ENCODE results near the gene USH1C. TPM values are rescaled to one million over a fixed set of nuclear protein-coding genes. Genes with fewer than 3 reads are reported as not detected.

Gene USH1C
- total RNA-seq, 1 experiment from 2014 or later: 17.5 TPM

DNA sequence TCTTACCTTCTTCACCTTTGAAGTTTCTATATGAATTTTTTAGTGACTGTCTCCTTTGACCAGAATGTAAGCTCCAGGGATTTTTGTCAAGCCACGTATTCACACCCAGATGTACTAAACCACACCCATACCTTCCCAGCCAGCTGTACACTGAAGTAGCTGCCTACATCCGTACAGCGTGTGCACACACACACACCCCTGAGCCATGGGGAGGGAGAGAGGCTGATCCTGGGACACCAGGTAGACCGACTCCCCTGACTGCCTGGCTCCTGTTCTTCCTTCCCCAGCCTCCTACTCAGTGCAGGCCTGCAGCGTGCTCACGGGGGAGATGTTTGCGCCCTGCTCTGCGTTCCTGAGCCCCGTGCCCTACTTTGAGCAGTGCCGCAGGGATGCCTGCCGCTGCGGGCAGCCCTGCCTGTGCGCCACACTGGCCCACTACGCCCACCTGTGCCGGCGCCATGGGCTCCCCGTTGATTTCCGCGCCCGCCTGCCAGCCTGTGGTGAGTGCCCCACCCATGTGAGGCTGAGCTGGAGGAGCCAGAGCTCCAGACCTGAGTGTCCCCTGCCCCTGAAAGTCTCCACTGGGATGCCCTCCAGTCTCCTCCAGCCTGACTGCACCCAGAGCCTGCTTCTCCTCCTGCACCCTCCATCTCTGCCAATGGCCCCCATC lies 28.7 kb upstream of the USH1C start:
- no peaks in the 10 kb centered on the region for H3K36me3 Mint-ChIP-seq (ENCODE audit: insufficient read depth, unreplicated experiment)
- TF ChIP-seq, protein P1, sequence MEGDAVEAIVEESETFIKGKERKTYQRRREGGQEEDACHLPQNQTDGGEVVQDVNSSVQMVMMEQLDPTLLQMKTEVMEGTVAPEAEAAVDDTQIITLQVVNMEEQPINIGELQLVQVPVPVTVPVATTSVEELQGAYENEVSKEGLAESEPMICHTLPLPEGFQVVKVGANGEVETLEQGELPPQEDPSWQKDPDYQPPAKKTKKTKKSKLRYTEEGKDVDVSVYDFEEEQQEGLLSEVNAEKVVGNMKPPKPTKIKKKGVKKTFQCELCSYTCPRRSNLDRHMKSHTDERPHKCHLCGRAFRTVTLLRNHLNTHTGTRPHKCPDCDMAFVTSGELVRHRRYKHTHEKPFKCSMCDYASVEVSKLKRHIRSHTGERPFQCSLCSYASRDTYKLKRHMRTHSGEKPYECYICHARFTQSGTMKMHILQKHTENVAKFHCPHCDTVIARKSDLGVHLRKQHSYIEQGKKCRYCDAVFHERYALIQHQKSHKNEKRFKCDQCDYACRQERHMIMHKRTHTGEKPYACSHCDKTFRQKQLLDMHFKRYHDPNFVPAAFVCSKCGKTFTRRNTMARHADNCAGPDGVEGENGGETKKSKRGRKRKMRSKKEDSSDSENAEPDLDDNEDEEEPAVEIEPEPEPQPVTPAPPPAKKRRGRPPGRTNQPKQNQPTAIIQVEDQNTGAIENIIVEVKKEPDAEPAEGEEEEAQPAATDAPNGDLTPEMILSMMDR (IDR thresholded peaks at IDR 0.05; ENCODE audit: unreplicated experiment): no peak
- CTCF ChIA-PET: no interaction called here
- no peak overlapping the region for H3K27ac Mint-ChIP-seq (ENCODE audit: unreplicated experiment)
- H3K4me3 Mint-ChIP-seq (ENCODE audit: low read depth, unreplicated experiment): no peak overlapping the region
- intact Hi-C loops (cut with micrococcal nuclease; ENCODE audit: unreplicated experiment): no loop called here
- DNase-seq: no peak
- no peaks in the 10 kb centered on the region for H3K4me1 Mint-ChIP-seq (ENCODE audit: low read depth, unreplicated experiment)
- BruUV-seq (replicated peaks): no TSS peak
- H3K9me3 Mint-ChIP-seq (ENCODE audit: low read depth, unreplicated experiment): no peaks in the 10 kb centered on the region
- peaks cover 75% of the 10 kb centered on the region for H3K27me3 Mint-ChIP-seq (ENCODE audit: unreplicated experiment)

DNA sequence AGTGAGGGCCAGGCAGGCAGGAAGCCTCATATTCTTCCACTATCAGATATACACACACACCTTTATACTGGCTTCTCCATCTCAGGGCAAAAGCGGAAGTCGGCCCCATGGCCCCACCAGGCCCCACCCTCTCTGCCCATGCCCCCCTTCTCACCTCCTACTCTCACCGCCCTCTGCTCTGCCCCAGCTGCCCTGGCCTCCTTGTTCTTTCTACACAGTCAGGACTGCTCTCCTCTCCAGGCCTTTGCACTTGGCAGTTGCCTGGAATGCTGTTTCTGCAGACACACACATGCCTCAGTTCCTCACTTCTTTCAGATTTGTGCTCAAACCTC lies 28.1 kb upstream of the USH1C start:
- CTCF ChIA-PET: no interaction called here
- peaks cover 75% of the 10 kb centered on the region for H3K27me3 Mint-ChIP-seq (ENCODE audit: unreplicated experiment)

DNA sequence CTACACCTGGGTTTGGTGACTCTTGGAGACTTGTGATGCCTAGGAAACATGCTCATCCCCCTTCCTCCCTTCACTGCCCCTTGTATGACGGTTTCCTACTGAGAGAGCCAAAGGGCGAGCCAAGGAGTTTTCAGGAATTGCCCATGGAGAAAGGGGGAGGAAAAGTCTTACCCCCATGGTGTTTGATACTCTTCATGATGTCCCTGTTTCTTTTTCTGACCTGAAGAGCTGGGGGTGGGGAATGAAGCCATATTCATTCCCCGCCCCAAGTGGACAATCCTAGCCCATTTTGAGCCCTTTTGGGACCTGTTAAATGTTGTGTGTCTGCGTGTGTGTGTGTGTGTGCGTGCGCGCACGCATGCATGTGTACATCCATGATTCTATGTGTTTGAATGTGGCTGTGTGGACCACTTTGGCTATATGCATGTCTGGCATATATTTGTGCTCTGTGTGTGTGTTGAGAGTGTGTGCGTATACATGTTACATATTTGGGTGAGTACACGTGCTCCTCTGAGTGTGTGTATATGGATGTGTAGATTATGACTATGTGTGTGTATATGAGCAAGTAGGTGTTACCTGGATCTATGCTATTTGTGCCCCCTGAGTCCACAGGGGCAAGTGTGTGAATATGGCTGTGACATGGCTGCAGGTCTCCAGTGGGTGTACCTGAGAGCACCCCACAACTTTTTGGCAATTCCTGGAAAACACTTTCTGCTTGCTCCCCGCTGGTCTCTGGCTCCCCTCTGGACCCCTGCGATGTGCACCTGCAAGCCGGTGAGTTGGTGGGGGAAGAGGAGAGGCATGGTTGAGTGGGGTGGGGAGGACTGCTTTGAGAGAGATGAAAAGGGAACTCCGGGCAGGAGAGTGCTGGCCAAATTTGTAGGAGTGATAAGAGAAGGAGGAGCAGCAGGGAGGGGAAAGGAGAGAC lies 27.5 kb upstream of the USH1C start:
- Mint-ChIP-seq H3K27ac (ENCODE audit: unreplicated experiment) (no peak overlapping the region), H3K36me3 (ENCODE audit: insufficient read depth, unreplicated experiment) (no peaks in the 10 kb centered on the region), H3K9me3 (ENCODE audit: low read depth, unreplicated experiment) (no peaks in the 10 kb centered on the region), H3K4me3 (ENCODE audit: low read depth, unreplicated experiment) (no peak overlapping the region), H3K4me1 (ENCODE audit: low read depth, unreplicated experiment) (no peaks in the 10 kb centered on the region), H3K27me3 (ENCODE audit: unreplicated experiment) (peaks cover 75% of the 10 kb centered on the region)
- CTCF ChIA-PET: no interaction called here
- no peak for DNase-seq
- TF ChIP-seq, protein P1 (IDR thresholded peaks at IDR 0.05; ENCODE audit: unreplicated experiment): no peak
- BruUV-seq (replicated peaks): no TSS peak
- intact Hi-C loops (cut with micrococcal nuclease; ENCODE audit: unreplicated experiment): no loop called here

More for the DNA sequence above, 28.1 kb upstream of the USH1C start:
- Mint-ChIP-seq H3K9me3 (ENCODE audit: low read depth, unreplicated experiment) (no peaks in the 10 kb centered on the region), H3K36me3 (ENCODE audit: insufficient read depth, unreplicated experiment) (no peaks in the 10 kb centered on the region), H3K4me3 (ENCODE audit: low read depth, unreplicated experiment) (no peak overlapping the region), H3K4me1 (ENCODE audit: low read depth, unreplicated experiment) (no peaks in the 10 kb centered on the region), H3K27ac (ENCODE audit: unreplicated experiment) (no peak overlapping the region)
- intact Hi-C loops (cut with micrococcal nuclease; ENCODE audit: unreplicated experiment): no loop called here
- BruUV-seq (replicated peaks): no TSS peak
- TF ChIP-seq, protein P1 (IDR thresholded peaks at IDR 0.05; ENCODE audit: unreplicated experiment): no peak
- no peak for DNase-seq

DNA sequence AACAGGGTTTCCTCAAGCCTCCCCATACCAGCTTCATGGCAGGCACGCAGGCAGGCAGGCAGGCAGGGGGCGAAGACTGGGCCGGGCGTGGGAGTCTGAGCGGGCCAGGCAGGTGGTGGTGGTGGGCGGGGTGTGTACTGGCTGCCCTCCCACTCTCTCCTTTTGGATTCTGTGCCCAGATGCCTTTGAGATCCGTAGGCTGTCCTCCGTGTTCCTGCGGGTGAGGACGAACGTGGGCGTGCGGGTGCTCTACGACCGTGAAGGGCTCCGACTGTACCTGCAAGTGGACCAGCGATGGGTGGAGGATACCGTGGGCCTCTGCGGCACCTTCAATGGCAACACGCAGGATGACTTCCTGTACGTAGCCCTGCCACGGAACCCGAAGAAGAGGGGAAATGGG lies 25.8 kb upstream of the USH1C start:
- CTCF ChIA-PET: interaction anchor here (0.6 kb wide), 1 partner anchor 119 kb away, joined by 3 read pairs; no protein-coding TSS in a partner anchor
- no peaks in the 10 kb centered on the region for H3K9me3 Mint-ChIP-seq (ENCODE audit: low read depth, unreplicated experiment)
- H3K36me3 Mint-ChIP-seq (ENCODE audit: insufficient read depth, unreplicated experiment): no peaks in the 10 kb centered on the region
- H3K27ac Mint-ChIP-seq (ENCODE audit: unreplicated experiment): no peak overlapping the region
- peaks cover 88% of the 10 kb centered on the region for H3K27me3 Mint-ChIP-seq (ENCODE audit: unreplicated experiment)
- no peaks in the 10 kb centered on the region for H3K4me1 Mint-ChIP-seq (ENCODE audit: low read depth, unreplicated experiment)
- no peak overlapping the region for H3K4me3 Mint-ChIP-seq (ENCODE audit: low read depth, unreplicated experiment)
- BruUV-seq (replicated peaks): no TSS peak
- DNase-seq: no peak
- intact Hi-C loops (cut with micrococcal nuclease; ENCODE audit: unreplicated experiment): no loop called here
- TF ChIP-seq, protein P1 (IDR thresholded peaks at IDR 0.05; ENCODE audit: unreplicated experiment): no peak
